Activated CD4-positive, alpha-beta T cell treated with anti-CD3 and anti-CD28 coated beads, Interleukin-2, amount 10 ng/mL, durations not matched to agents 7 days and 5 days (primary cell): ENCODE measurements around the gene HSD11B2. TPM values are rescaled to one million over a fixed set of nuclear protein-coding genes. Genes with fewer than 3 reads are reported as not detected.

Experiments
- CTCF ChIA-PET: fragments of 350-600 bp; sonication (Branson Sonifier 250); formaldehyde crosslinking; loops from one replicate; lab custom pipeline; 2021; ENCODE audit warnings: antibody characterized with exemption; lab: Charles Lee
- POLR2A ChIA-PET: fragments of 350-600 bp; sonication (Branson Sonifier 250); formaldehyde crosslinking; loops from one replicate; lab custom pipeline; 2021; ENCODE audit warnings: antibody characterized with exemption; lab: Charles Lee
- DNase-seq: peaks from one replicate; pipeline ENCODE4 v3.0.0-alpha.2; 2020
- H3K27ac Mint-ChIP-seq: one replicate; pipeline ENCODE4 v1.8.0; 2021; ENCODE audit warnings: mild to moderate bottlenecking, moderate library complexity, mixed read lengths
- H3K27me3 Mint-ChIP-seq: one replicate; pipeline ENCODE4 v1.8.0; 2021; ENCODE audit warnings: mixed read lengths
- H3K36me3 Mint-ChIP-seq: one replicate; pipeline ENCODE4 v1.8.0; 2021; ENCODE audit warnings: low read depth, mixed read lengths
- H3K4me1 Mint-ChIP-seq: one replicate; pipeline ENCODE4 v1.8.0; 2021; ENCODE audit warnings: mixed read lengths
- H3K4me3 Mint-ChIP-seq: one replicate; pipeline ENCODE4 v1.8.0; 2021; ENCODE audit warnings: mild to moderate bottlenecking, moderate library complexity, mixed read lengths
- H3K9me3 Mint-ChIP-seq: one replicate; pipeline ENCODE4 v1.8.0; 2021; ENCODE audit warnings: mixed read lengths
- total RNA-seq, 2 experiments: library from RNA; stranded (reverse); gene quantifications; one replicate each; pipeline ENCODE4 v1.2.3, GENCODE V29; 2021

HSD11B2 gene
- total RNA-seq, 2 experiments from 2014 or later, result not detected

- Mint-ChIP-seq H3K4me3 (no peak overlapping the region), H3K4me1 (peaks cover 3% of the 10 kb centered on the region), H3K9me3 (no peaks in the 10 kb centered on the region), H3K27ac (no peak overlapping the region), H3K27me3 (peaks cover 40% of the 10 kb centered on the region), H3K36me3 (no peaks in the 10 kb centered on the region)
- POLR2A ChIA-PET, result no interaction called here
- CTCF ChIA-PET, result interaction anchor here (0.6 to 2.6 kb wide), 4 partner anchors 9 to 382 kb away, joined by 3 to 9 read pairs (median 4); no protein-coding TSS in a partner anchor
- no peak for DNase-seq
These were observed 38.4 kb upstream of the HSD11B2 start for GRCh38 chr16:67392301-67393059.

- Mint-ChIP-seq H3K9me3 (no peaks in the 10 kb centered on the region), H3K36me3 (no peaks in the 10 kb centered on the region), H3K4me1 (peaks cover 3% of the 10 kb centered on the region), H3K27me3 (peaks cover 40% of the 10 kb centered on the region), H3K27ac (no peak within 1 kb of the TSS), H3K4me3 (no peak within 1 kb of the TSS)
- ChIA-PET CTCF (interaction anchor here (0.6 to 2.6 kb wide), 10 partner anchors 9 to 382 kb away, joined by 3 to 9 read pairs (median 3); no protein-coding TSS in a partner anchor), POLR2A (no interaction called here)
- DNase-seq, result peak; percentile 33
These were observed 37.7 kb upstream of the HSD11B2 start, which contains the start of gene TPPP3 for GRCh38 chr16:67393111-67393787. TPPP3 (minus strand) TSS chr16:67393498; CDS start chr16:67391111, 2,387 bp downstream.

DNA sequence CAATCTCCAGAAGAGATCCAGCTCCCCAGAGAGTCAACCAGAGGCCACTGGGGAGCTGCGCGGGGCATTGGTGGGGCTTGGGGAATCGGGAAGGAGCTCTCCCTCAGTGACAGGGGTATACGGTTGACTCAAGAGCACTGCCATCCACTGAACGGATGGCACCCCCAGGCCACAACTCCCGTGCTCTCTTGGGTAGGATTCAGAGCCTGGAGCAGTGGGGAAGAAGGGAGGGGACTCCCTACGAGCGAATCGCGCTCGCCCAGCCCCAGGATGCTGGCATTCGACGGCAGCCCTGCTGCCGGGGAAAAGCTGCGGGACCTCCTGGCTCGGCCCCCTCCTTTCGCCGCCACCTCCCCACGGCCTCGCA, 37.1 kb upstream of the HSD11B2 start:
- DNase-seq, result no peak
- Mint-ChIP-seq H3K4me1 (peaks cover 3% of the 10 kb centered on the region), H3K27me3 (peaks cover 40% of the 10 kb centered on the region), H3K4me3 (no peak overlapping the region), H3K27ac (no peak overlapping the region), H3K36me3 (no peaks in the 10 kb centered on the region), H3K9me3 (no peaks in the 10 kb centered on the region)
- CTCF ChIA-PET, result interaction anchor here (0.6 to 2.6 kb wide), 8 partner anchors 8 to 383 kb away, joined by 3 to 9 read pairs (median 3); no protein-coding TSS in a partner anchor
- POLR2A ChIA-PET, result no interaction called here

- POLR2A ChIA-PET, result no interaction called here
These were observed 36.5 kb upstream of the HSD11B2 start for GRCh38 chr16:67394155-67395104.

DNA sequence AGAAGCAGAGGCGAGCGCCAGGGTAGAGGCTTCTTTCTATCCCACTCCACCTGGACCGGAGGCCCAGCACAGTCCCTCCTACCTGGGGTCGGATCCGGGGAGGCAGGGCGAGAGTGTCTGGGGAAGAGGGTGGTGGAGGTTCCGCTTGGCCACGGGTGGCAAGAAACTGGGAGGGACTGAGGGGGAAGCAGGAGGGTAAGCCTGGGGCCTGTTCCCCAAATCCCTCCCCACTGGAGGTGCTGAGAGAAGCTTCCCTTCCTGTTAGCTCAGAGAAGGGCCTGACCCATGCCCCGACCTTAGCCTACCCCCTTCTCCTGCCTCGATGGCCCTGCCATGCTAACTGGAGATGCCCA, 35.8 kb upstream of the HSD11B2 start:
- no peak overlapping the region for H3K27ac Mint-ChIP-seq
- CTCF ChIA-PET, result no interaction called here
- H3K9me3 Mint-ChIP-seq, result no peaks in the 10 kb centered on the region
- H3K4me1 Mint-ChIP-seq, result peaks cover 3% of the 10 kb centered on the region
- no peak for DNase-seq
- no peak overlapping the region for H3K4me3 Mint-ChIP-seq
- peaks cover 38% of the 10 kb centered on the region for H3K27me3 Mint-ChIP-seq
- H3K36me3 Mint-ChIP-seq, result no peaks in the 10 kb centered on the region
- POLR2A ChIA-PET, result no interaction called here

More at GRCh38 chr16:67394155-67395104, 36.5 kb upstream of the HSD11B2 start:
- no peak overlapping the region for H3K27ac Mint-ChIP-seq
- no peaks in the 10 kb centered on the region for H3K9me3 Mint-ChIP-seq
- no peaks in the 10 kb centered on the region for H3K36me3 Mint-ChIP-seq
- CTCF ChIA-PET, result interaction anchor here (0.6 to 2.6 kb wide), 5 partner anchors 8 to 326 kb away, joined by 3 to 9 read pairs (median 3); no protein-coding TSS in a partner anchor
- H3K4me1 Mint-ChIP-seq, result peaks cover 3% of the 10 kb centered on the region
- peaks cover 40% of the 10 kb centered on the region for H3K27me3 Mint-ChIP-seq
- H3K4me3 Mint-ChIP-seq, result no peak overlapping the region
- no peak for DNase-seq

DNA sequence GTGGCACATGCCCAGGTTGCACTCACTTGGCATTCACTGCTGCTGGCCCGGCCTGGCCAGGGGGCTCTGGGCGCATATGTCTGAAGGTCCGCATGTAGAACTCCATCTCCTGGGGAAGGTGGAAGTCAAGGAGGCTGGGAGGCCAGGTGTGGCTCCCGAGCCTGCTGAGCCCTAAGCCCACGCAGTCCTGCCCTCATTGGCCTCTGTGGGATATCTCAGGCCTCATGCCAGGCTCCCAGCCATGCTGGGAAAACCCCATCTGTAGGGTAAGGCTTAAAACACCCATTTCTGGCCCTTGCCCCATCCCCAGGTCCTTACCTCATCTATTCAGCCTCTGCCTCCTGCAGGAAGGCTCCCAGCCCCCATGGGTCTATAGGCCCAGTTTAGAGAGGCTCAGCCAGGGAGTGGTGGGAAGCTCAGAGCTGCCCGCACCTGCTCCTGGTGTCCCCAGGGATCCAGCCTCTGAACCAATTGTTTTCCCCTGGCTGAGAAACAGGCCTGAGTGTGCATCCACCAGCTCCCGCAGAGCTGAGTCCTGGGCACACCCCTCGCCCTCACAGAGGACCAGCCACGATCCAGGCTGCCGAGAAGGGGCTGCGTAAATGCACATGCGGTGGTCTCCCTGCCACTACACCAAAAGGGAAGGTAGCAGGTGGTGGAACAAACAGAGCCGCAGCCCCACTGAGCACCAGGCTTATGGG, 35.3 kb upstream of the HSD11B2 start:
- H3K27ac Mint-ChIP-seq, result no peak overlapping the region
- H3K36me3 Mint-ChIP-seq, result no peaks in the 10 kb centered on the region
- H3K4me3 Mint-ChIP-seq, result no peak overlapping the region
- DNase-seq, result no peak
- POLR2A ChIA-PET, result no interaction called here
- peaks cover 38% of the 10 kb centered on the region for H3K27me3 Mint-ChIP-seq
- H3K4me1 Mint-ChIP-seq, result peaks cover 3% of the 10 kb centered on the region
- CTCF ChIA-PET, result no interaction called here
- no peaks in the 10 kb centered on the region for H3K9me3 Mint-ChIP-seq

- Mint-ChIP-seq H3K36me3 (no peaks in the 10 kb centered on the region), H3K27me3 (peaks cover 36% of the 10 kb centered on the region), H3K9me3 (no peaks in the 10 kb centered on the region), H3K27ac (no peak overlapping the region), H3K4me3 (no peak overlapping the region), H3K4me1 (peaks cover 3% of the 10 kb centered on the region)
- ChIA-PET POLR2A (no interaction called here), CTCF (interaction anchor here (1.6 kb wide), 1 partner anchor 31 kb away, joined by 4 read pairs; no protein-coding TSS in a partner anchor)
- DNase-seq, result no peak
These were observed 34.5 kb upstream of the HSD11B2 start for GRCh38 chr16:67396159-67397035.

- H3K9me3 Mint-ChIP-seq, result no peaks in the 10 kb centered on the region
- CTCF ChIA-PET, result interaction anchor here (1.6 kb wide), 1 partner anchor 30 kb away, joined by 4 read pairs; no protein-coding TSS in a partner anchor
- no peak for DNase-seq
- no peak overlapping the region for H3K27ac Mint-ChIP-seq
- peaks cover 3% of the 10 kb centered on the region for H3K4me1 Mint-ChIP-seq
- H3K27me3 Mint-ChIP-seq, result peaks cover 34% of the 10 kb centered on the region
- no peak overlapping the region for H3K4me3 Mint-ChIP-seq
- H3K36me3 Mint-ChIP-seq, result no peaks in the 10 kb centered on the region
- POLR2A ChIA-PET, result no interaction called here
These were observed 33.7 kb upstream of the HSD11B2 start for GRCh38 chr16:67397036-67397801.

GRCh38 chr16:67397812-67398545, 32.9 kb upstream of the HSD11B2 start:
- Mint-ChIP-seq H3K9me3 (no peaks in the 10 kb centered on the region), H3K27me3 (peaks cover 28% of the 10 kb centered on the region), H3K4me3 (no peak overlapping the region), H3K27ac (no peak overlapping the region), H3K36me3 (no peaks in the 10 kb centered on the region), H3K4me1 (peaks cover 3% of the 10 kb centered on the region)
- no peak for DNase-seq
- POLR2A ChIA-PET, result no interaction called here
- CTCF ChIA-PET, result interaction anchor here (0.9 to 1.7 kb wide), 4 partner anchors 15 to 113 kb away, joined by 3 to 6 read pairs (median 4); no protein-coding TSS in a partner anchor

DNA sequence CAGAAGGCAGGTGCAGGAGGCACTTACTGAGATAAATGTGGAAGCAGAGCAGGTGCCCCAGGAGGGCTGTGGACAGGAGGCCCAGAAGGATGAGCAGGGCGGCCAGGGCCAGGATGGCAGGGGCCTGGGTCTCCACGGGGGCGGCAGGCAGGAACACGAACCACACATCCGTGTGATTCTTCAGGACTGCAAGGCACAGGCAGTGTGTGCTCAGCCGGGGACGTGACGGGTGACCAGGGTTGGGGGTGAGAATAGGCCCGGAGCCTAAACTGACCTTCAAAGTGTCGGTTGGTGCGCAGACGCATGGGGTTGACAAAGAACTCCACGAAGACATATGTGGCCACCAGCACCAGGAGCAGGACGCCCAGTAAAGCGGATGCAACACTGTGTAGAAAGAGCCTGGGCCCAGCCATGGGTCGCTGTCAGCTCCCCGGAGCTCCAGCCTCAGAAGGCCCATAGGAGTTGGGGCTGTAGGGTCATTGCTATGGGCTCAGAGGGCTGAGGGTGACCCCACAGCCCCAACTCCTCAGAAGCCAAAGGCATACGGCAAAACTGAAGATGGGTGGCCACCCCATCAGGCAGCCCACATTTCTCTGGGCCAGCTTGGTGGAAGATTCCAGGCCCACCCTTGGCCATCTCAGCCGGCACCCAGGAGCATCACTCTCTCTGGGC, 32.2 kb upstream of the HSD11B2 start:
- ChIA-PET POLR2A (no interaction called here), CTCF (interaction anchor here (0.9 to 1.7 kb wide), 8 partner anchors 15 to 446 kb away, joined by 3 to 6 read pairs (median 3); no protein-coding TSS in a partner anchor)

More for the DNA sequence above, 32.2 kb upstream of the HSD11B2 start:
- H3K36me3 Mint-ChIP-seq, result no peaks in the 10 kb centered on the region
- no peak for DNase-seq
- peaks cover 26% of the 10 kb centered on the region for H3K27me3 Mint-ChIP-seq
- no peaks in the 10 kb centered on the region for H3K9me3 Mint-ChIP-seq
- H3K27ac Mint-ChIP-seq, result no peak overlapping the region
- peaks cover 3% of the 10 kb centered on the region for H3K4me1 Mint-ChIP-seq
- no peak overlapping the region for H3K4me3 Mint-ChIP-seq
